ENCODE results near the gene FOXP1. TPM values are rescaled to one million over a fixed set of nuclear protein-coding genes. Genes with fewer than 3 reads are reported as not detected.

FOXP1 gene
- total RNA-seq, 1 donor from 2014 or later = 128 TPM

DNA sequence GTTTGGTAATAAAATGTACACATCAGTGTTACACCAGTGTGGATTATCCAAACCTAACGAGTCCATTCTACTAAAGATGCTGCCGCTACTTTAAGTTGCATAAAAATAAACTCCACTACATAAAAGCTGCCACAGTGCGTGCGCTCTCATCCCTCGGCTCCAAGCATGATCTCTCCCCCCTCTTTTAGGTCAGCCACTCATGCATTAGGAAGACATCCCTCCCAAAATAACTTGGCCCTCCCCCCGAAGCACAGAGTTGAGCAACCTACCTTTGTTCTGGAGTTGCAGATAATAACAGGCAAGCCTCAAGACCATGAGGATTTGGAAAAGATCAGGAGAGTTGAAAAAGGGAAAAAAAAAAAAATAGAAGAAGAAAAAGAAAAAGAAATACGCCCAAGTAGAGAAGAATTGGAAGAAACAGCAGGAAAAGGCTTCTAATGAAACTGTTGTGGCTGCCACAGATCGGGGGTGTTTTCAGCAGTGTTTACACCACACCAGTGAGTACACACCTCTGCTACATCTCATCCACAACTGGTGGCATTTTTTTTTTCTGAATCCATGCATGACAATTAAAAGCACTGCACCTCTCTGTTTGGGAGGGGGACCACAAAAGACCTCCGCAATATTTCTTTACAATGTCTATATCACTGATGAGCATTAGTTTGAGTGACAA, 339.2 kb downstream of the FOXP1 start:
- Histone ChIP-seq H3K27ac (peak overlapping the region; percentile 17), H3K9me3 (no peaks in the 10 kb centered on the region), H3K36me3 (no peaks in the 10 kb centered on the region), H3K4me1 (peaks cover 20% of the 10 kb centered on the region), H3K4me3 (peak overlapping the region; percentile 13 to 21), H3K27me3 (no peaks in the 10 kb centered on the region)
- intact Hi-C loops (cut with DNase I) = loop anchor here (10.0 kb wide), 1 partner anchor 119 kb away; no protein-coding TSS in a partner anchor
- peak in 1 of 2 donors; percentile 17 for TF ChIP-seq POLR2AphosphoS5 (IDR thresholded peaks at IDR 0.05; ENCODE audit: insufficient read depth in 1 of 2, low read depth in 1 of 2)
- TF ChIP-seq, protein P1, sequence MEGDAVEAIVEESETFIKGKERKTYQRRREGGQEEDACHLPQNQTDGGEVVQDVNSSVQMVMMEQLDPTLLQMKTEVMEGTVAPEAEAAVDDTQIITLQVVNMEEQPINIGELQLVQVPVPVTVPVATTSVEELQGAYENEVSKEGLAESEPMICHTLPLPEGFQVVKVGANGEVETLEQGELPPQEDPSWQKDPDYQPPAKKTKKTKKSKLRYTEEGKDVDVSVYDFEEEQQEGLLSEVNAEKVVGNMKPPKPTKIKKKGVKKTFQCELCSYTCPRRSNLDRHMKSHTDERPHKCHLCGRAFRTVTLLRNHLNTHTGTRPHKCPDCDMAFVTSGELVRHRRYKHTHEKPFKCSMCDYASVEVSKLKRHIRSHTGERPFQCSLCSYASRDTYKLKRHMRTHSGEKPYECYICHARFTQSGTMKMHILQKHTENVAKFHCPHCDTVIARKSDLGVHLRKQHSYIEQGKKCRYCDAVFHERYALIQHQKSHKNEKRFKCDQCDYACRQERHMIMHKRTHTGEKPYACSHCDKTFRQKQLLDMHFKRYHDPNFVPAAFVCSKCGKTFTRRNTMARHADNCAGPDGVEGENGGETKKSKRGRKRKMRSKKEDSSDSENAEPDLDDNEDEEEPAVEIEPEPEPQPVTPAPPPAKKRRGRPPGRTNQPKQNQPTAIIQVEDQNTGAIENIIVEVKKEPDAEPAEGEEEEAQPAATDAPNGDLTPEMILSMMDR (IDR thresholded peaks at IDR 0.05) = no peak
- DNase-seq (ENCODE audit: extremely low spot score in 2 of 2) = no peak

DNA sequence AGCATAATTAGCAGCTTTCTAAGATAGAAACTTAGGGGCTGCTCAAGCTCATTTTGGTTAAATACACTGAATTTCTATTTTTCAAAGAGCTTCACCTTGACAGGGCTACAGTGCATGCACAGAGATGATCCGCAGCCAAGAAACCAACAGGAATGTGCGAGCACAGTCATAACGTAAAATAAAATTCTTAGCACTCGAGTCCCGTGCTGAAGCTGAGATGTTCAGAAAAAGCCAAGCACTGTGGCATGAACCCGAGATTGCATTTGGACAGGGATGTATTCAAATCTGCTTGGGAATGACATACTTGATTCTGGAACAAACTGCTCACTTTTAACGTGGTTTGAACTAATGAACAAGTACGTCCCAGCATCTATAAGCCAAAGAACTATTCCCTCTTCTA, 340.3 kb downstream of the FOXP1 start:
- Histone ChIP-seq H3K27me3 (no peaks in the 10 kb centered on the region), H3K4me3 (no peak overlapping the region)
- no peak for TF ChIP-seq POLR2AphosphoS5 (IDR thresholded peaks at IDR 0.05; ENCODE audit: insufficient read depth in 1 of 2, low read depth in 1 of 2)
- TF ChIP-seq, protein P1 (IDR thresholded peaks at IDR 0.05) = no peak
- TF ChIP-seq POLR2A (IDR thresholded peaks at IDR 0.05) = no peak

DNA sequence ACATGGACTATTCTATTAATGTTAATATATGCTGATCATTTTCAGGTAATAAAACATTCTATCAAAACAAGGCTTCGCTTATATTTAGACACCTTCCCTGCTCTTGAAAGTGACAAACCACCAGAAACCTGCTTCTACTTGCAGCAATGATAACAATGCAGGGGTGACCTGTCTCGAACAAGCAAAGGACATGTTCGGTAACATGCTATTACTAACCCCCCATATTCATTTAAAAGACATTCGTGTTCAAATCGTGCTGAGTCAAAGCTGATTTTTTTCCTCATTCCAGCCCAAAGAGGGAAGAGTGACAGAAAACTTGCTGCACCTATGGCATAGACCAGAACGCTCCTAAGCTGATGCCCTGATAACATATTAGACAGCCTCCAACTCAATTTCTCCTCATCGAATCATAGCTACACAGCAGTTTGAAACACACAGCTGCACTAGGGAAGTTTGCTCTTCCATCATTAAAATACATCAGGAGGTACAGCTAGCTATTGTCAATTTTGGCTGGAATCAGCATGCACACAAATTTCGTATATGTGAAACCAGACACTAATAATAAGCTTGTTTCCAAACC, 341.5 kb downstream of the FOXP1 start:
- Histone ChIP-seq H3K27ac (no peak overlapping the region), H3K4me1 (peaks cover 16% of the 10 kb centered on the region), H3K36me3 (no peaks in the 10 kb centered on the region), H3K4me3 (no peak overlapping the region), H3K9me3 (no peaks in the 10 kb centered on the region), H3K27me3 (no peaks in the 10 kb centered on the region)
- intact Hi-C loops (cut with DNase I) = loop anchor here (10.0 kb wide), 1 partner anchor 117 kb away; no protein-coding TSS in a partner anchor
- no peak for DNase-seq (ENCODE audit: extremely low spot score in 2 of 2)
- TF ChIP-seq, protein P1 (IDR thresholded peaks at IDR 0.05) = no peak
- TF ChIP-seq POLR2A (IDR thresholded peaks at IDR 0.05) = no peak

More for the DNA sequence above, 340.3 kb downstream of the FOXP1 start:
- peaks cover 16% of the 10 kb centered on the region for H3K4me1 ChIP-seq
- no peak for DNase-seq (ENCODE audit: extremely low spot score in 2 of 2)
- intact Hi-C loops (cut with DNase I) = loop anchor here (10.0 kb wide), 1 partner anchor 118 kb away; no protein-coding TSS in a partner anchor
- no peak overlapping the region for H3K27ac ChIP-seq
- no peaks in the 10 kb centered on the region for H3K36me3 ChIP-seq
- H3K9me3 ChIP-seq = no peaks in the 10 kb centered on the region

DNA sequence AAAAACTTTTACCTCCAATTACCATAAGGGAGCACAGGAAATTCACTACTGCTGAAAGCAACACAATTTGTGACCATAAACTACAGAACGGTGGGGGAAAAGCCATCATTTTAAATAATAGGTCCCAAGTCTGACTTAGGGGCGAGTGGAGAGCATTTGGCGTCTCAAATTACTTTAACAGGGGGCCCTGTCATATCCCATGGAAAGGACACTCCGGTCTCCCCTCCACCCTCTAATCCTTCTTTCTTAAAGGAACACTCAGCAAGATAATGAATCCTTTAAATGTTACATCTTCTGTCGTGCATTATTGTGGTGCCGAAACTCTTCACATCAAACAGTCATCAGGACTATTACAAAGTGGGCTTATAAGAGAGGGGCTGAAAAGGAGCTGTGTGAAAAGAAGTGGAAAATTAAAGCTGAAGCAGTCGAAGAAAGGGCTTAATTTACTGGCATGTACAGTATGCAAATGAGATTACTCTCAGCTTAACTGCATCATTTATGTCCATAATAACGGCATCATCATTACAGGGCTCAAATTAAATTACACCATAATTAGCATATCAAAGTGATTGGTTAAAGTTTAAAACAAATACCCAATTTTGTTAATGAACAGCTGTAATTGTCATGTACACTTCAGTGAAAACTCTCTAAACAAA, 342.2 kb downstream of the FOXP1 start:
- H3K27ac ChIP-seq = no peak overlapping the region
- TF ChIP-seq POLR2AphosphoS5 (IDR thresholded peaks at IDR 0.05; ENCODE audit: insufficient read depth in 1 of 2, low read depth in 1 of 2) = no peak
- H3K4me1 ChIP-seq = peaks cover 16% of the 10 kb centered on the region

DNA sequence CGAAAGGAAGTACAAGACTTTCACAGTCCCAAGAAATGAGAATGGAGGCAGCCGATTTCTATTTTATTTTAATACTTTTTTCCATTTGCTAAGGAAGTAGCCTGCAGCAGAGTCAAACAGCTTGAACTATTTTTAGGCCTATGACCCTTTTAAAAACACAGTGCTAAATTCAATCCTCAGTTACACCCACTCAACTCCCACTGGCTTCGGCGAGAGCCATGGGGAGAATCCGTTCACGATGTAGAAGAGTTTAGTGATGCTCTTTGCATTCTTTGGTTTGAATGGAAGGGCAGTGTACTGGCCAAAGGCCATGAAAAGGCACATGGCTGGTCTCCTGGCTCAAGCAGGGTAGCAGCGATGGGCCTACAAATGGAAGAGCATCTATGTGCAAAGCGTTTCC, 343.5 kb downstream of the FOXP1 start:
- H3K36me3 ChIP-seq = no peaks in the 10 kb centered on the region
- no peaks in the 10 kb centered on the region for H3K27me3 ChIP-seq
- TF ChIP-seq POLR2A (IDR thresholded peaks at IDR 0.05) (no peak), POLR2AphosphoS5 (IDR thresholded peaks at IDR 0.05; ENCODE audit: insufficient read depth in 1 of 2, low read depth in 1 of 2) (no peak)
- TF ChIP-seq, protein P1 (IDR thresholded peaks at IDR 0.05) = no peak
- DNase-seq (ENCODE audit: extremely low spot score in 2 of 2) = no peak
- H3K9me3 ChIP-seq = no peaks in the 10 kb centered on the region
- intact Hi-C loops (cut with DNase I) = loop anchor here (10.0 kb wide), 1 partner anchor 115 kb away; no protein-coding TSS in a partner anchor
- peak overlapping the region; percentile 32 for H3K27ac ChIP-seq
- peaks cover 7% of the 10 kb centered on the region for H3K4me1 ChIP-seq
- H3K4me3 ChIP-seq = no peak overlapping the region

More for the DNA sequence above, 342.2 kb downstream of the FOXP1 start:
- no peaks in the 10 kb centered on the region for H3K27me3 ChIP-seq
- intact Hi-C loops (cut with DNase I) = loop anchor here (10.0 kb wide), 1 partner anchor 117 kb away; no protein-coding TSS in a partner anchor
- no peak overlapping the region for H3K4me3 ChIP-seq
- H3K36me3 ChIP-seq = no peaks in the 10 kb centered on the region
- no peak for DNase-seq (ENCODE audit: extremely low spot score in 2 of 2)
- no peaks in the 10 kb centered on the region for H3K9me3 ChIP-seq
